Measurements from ENCODE around the gene FARP2.

Gene FARP2

GRCh38 chr2:241459520-241459919 is 103.4 kb downstream of the FARP2 start:
- DNase-seq (ENCODE audit: low spot score) = no peak

- no peak for DNase-seq (ENCODE audit: low spot score)
Measured at GRCh38 chr2:241460631-241461030, 104.5 kb downstream of the FARP2 start.

GRCh38 chr2:241461693-241462677 is 105.9 kb downstream of the FARP2 start:
- DNase-seq (ENCODE audit: low spot score) = no peak

GRCh38 chr2:241463276-241464135 is 107.4 kb downstream of the FARP2 start:
- DNase-seq (ENCODE audit: low spot score) = no peak

GRCh38 chr2:241465543-241465942 is 109.5 kb downstream of the FARP2 start:
- DNase-seq (ENCODE audit: low spot score) = no peak

GRCh38 chr2:241466230-241466629 is 110.1 kb downstream of the FARP2 start:
- no peak for DNase-seq (ENCODE audit: low spot score)

GRCh38 chr2:241467777-241468475 is 111.8 kb downstream of the FARP2 start:
- no peak for DNase-seq (ENCODE audit: low spot score)

GRCh38 chr2:241468476-241468781 is 112.3 kb downstream of the FARP2 start:
- DNase-seq (ENCODE audit: low spot score) = no peak

GRCh38 chr2:241469746-241470145 is 113.7 kb downstream of the FARP2 start:
- DNase-seq (ENCODE audit: low spot score) = no peak

- no peak for DNase-seq (ENCODE audit: low spot score)
Measured at GRCh38 chr2:241473399-241473798, 117.3 kb downstream of the FARP2 start.

- no peak for DNase-seq (ENCODE audit: low spot score)
Measured at GRCh38 chr2:241475267-241475666, 119.2 kb downstream of the FARP2 start.

GRCh38 chr2:241478166-241478565 is 122.1 kb downstream of the FARP2 start:
- no peak for DNase-seq (ENCODE audit: low spot score)

GRCh38 chr2:241479026-241479898 is 123.2 kb downstream of the FARP2 start:
- DNase-seq (ENCODE audit: low spot score) = no peak

- no peak for DNase-seq (ENCODE audit: low spot score)
Measured at GRCh38 chr2:241481687-241482086, 125.6 kb downstream of the FARP2 start.

- DNase-seq (ENCODE audit: low spot score) = no peak
Measured at GRCh38 chr2:241482126-241482955, 126.3 kb downstream of the FARP2 start.

- no peak for DNase-seq (ENCODE audit: low spot score)
Measured at GRCh38 chr2:241483305-241483704, 127.2 kb downstream of the FARP2 start.

- no peak for DNase-seq (ENCODE audit: low spot score)
Measured at GRCh38 chr2:241485172-241485911, 129.3 kb downstream of the FARP2 start.

GRCh38 chr2:241489088-241489487 is 133.0 kb downstream of the FARP2 start:
- no peak for DNase-seq (ENCODE audit: low spot score)

Measured in kidney tubule cell (primary cell).